GM23248 (cell line): ENCODE data around the gene WDR43.

Source experiments
- EZH2 ChIP-seq: fragments of 200-600 bp; sonication (generic); IDR thresholded peaks from 2 replicates; pipeline ENCODE4 v1.6.1; 2018; ENCODE audit warnings: antibody characterized with exemption, mild to moderate bottlenecking; ENCODE audit not compliant: insufficient read depth, poor library complexity, severe bottlenecking
- EZH2phosphoT487 ChIP-seq: fragments of 200-600 bp; sonication (generic); IDR thresholded peaks from 2 replicates; pipeline ENCODE4 v1.6.1; 2018; ENCODE audit warnings: antibody characterized with exemption, moderate library complexity, mild to moderate bottlenecking, low read depth; ENCODE audit not compliant: insufficient read depth

DNA sequence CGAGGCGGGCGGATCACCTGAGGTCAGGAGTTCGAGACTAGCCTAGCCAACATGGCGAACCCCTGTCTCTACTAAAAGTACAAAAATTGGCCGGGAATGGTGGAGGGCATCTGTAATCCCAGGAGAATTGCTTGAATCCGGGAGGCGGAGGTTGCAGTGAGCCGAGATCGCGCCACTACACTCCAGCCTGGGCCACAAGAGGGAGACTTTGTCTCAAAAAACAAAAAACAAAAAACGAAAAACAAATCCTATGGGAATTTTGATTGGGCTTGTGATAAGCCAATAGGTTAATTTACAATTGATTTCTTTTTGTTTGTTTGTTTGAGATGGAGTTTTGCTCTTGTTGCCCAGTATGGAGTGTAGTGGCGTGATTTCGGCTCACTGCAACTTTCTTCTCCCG is 62.4 kb downstream of the WDR43 start:
- TF ChIP-seq EZH2 (no peak), EZH2phosphoT487 (no peak)
